Stimulated activated CD4-positive, alpha-beta T cell treated with anti-CD3 and anti-CD28 coated beads, Interleukin-4, amount 100 ng/mL, for 48 hours (primary cell): ENCODE data around the gene SUSD3.
A peak's percentile ranks its signal among the peaks of the same experiment; 100 is the strongest.

Source experiments
- DNase-seq, 2 donors: peaks; one replicate each; pipeline ENCODE4 v3.0.0-alpha.2; 2020; ENCODE audit warnings: low read depth in 2 of 2

SUSD3 gene

GRCh38 chr9:93123561-93124283, 65.2 kb downstream of the SUSD3 start:
- DNase-seq, result no peak

GRCh38 chr9:93124793-93125192, 66.3 kb downstream of the SUSD3 start:
- no peak for DNase-seq

- no peak for DNase-seq
These were observed 66.9 kb downstream of the SUSD3 start for GRCh38 chr9:93125331-93125894.

GRCh38 chr9:93126151-93126781, 67.8 kb downstream of the SUSD3 start:
- DNase-seq, result no peak

- no peak for DNase-seq
These were observed 68.4 kb downstream of the SUSD3 start for GRCh38 chr9:93126825-93127368.

- DNase-seq, result no peak
These were observed 69.0 kb downstream of the SUSD3 start for GRCh38 chr9:93127395-93127911.

GRCh38 chr9:93128011-93128714, 69.7 kb downstream of the SUSD3 start:
- no peak for DNase-seq

GRCh38 chr9:93128715-93129224, 70.3 kb downstream of the SUSD3 start:
- DNase-seq, result no peak

- DNase-seq, result no peak
These were observed 70.8 kb downstream of the SUSD3 start for GRCh38 chr9:93129286-93129685.

GRCh38 chr9:93129691-93130500, 71.4 kb downstream of the SUSD3 start:
- DNase-seq, result no peak

GRCh38 chr9:93130861-93131481, 72.5 kb downstream of the SUSD3 start:
- no peak for DNase-seq

GRCh38 chr9:93131599-93132286, 73.2 kb downstream of the SUSD3 start:
- DNase-seq, result no peak

GRCh38 chr9:93132287-93132927, 73.9 kb downstream of the SUSD3 start:
- no peak for DNase-seq

GRCh38 chr9:93132946-93133680, 74.6 kb downstream of the SUSD3 start:
- DNase-seq, result peak in 1 of 2 donors; percentile 47

GRCh38 chr9:93133681-93134014, 75.1 kb downstream of the SUSD3 start:
- no peak for DNase-seq

- DNase-seq, result peak; percentile 71 to 83
These were observed 75.7 kb downstream of the SUSD3 start, which contains the start of gene NINJ1 for GRCh38 chr9:93134015-93134739. TSS of gene NINJ1 (minus strand) at chr9:93134251. CDS start at chr9:93134217, 34 bp downstream.
